HPDE6-E6E7 (cell line): Measurements from ENCODE around the gene SLC22A15.
"Not testable (repeated sequence)": the region's sequence is repeated elsewhere in the genome, so short reads cannot be mapped to it uniquely, and the experiment has no call there.

Source experiments
- DNase-seq: peaks from one replicate; pipeline ENCODE4 v3.0.0; 2011; ENCODE audit warnings: missing footprints; ENCODE audit errors: extremely low spot score

Gene SLC22A15

DNA sequence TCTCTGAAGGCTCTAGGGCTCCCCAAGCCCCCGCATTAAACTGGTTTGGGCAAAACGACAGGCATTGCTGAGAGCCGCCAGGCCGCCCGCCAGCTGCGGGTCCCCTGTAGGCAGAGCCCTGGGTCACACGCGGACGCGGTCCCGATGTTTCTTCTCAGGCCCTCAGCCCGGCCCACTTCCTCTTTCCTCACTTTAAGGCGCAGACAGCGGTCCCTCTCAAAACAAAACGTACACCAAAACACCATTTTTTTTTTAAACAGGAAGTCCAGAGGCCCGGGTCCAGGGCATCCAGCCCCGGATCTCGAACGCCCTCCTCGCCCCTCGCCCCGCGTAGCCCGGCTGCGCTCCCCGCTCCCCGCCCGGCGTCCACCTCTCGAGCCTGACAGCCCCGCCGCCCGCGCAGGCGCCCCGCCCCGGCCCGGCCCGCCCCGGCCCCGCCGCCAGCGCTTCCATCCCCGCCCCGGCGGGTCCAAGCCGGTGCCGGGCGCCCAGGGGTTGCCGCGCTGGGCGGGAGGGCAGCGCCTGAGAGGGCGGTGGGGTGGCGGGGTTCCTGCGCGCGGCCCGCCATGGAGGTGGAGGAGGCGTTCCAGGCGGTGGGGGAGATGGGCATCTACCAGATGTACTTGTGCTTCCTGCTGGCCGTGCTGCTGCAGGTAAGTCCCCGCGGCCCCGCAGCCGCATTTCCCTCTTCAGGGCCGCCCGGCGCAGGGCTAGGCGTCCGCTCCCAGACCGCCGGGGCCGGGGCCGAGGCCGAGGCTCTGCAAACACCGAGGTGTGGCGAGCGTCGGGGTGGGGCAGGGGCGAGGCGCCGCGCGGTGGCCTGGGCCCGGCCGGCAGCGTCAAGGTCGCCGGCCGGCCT lies at the start of gene SLC22A15:
SLC22A15 (plus strand) TSS at position 452 of the 859 bp plus-strand sequence; CDS start at position 567, 115 bp downstream.
- DNase-seq: peak; percentile 31

DNA sequence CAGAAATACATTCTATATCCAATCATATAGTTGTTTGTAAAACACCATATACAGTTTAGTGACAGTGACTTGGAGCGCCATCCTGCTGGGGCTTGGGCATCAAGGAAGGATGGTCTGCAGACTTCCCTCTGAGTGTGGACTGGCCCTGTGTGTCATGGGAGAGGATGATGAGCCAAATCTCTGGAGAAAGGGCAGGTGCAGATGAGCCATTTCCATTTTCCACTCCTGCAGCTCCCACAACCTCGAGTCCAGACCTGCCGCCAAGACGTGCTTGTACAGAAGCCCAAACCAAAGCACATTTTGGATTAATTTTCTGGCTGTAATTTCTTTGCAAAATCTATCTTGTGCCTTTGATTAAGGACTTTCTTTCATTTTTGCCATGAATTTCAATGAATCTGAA lies 48.3 kb upstream of the SLC22A15 start:
- DNase-seq: no peak

DNA sequence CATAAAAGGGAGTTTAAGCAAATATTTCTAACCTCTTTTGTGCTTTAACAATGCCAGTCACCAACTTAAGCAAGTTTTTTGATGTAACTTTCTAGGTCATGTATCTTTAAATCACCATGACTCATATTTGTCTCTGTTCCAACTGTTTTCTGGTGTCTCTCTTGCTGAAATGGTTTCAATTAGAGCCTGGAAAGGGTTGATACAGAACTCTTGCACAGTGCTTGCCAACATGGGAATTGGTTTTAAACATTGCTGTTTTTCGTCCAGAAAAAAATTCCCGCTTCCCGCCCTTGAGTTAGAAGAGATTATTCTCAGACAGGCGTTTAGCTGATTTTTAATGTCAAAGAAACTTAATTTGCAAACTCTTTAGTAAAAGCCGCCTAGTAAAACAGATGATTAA lies 46.4 kb upstream of the SLC22A15 start:
- no peak for DNase-seq

DNA sequence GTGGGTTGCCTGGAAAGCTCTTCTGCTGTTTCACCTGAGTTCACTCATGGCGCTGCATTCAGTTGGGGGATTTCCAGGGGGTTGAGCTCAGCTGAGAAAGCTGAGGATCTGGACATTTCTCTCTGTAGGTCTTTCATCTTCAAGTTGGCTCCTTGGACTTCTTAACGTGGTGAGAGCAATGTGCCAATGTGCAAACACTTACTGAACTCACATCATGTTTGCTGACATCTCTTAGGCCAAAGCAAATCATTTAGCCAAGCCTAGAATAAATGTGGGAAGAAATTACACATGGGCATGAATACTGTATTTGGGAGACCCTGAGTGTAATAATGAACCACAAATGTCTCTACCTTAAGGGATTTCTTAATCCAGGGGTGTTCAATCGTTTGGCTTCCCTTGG lies 42.7 kb upstream of the SLC22A15 start:
- no peak for DNase-seq

DNA sequence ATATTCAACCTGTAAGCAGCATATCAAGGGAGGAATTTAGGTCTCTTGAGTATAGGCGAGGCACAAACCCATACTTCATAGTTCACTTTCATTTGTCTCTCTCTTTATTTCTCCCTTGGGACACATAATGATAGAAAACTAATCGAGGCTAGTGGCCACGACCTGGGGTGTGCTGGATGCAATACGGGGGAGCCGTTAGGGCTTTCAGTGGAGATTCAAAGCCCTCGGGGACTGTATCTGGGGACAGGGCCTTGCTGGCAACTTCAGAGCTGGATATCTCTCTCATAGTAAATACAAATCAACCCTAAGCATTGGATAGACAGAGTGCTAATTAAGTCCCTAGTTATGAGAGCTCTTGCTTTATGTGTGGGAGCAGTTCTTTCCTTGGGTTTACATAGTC lies 36.9 kb upstream of the SLC22A15 start:
- DNase-seq: no peak

DNA sequence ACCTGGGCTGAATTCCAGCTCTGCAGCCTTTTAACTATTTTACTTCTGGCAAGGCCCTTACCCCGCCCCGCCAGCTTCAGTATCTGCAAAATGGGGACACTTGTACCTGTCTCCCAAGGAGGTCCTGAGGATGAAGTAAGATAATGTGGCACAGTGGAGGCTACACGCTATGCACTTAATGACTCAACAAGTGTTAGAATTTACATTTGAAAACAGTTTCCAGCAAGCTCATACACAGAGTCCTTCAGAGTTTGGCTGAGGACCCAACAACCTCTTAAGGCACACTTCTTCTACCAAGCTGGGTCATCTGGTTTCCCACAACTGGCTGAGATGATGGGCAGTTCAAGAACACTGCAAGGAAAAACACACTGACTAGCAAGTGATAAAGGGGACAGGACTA lies 30.2 kb upstream of the SLC22A15 start:
- no peak for DNase-seq

DNA sequence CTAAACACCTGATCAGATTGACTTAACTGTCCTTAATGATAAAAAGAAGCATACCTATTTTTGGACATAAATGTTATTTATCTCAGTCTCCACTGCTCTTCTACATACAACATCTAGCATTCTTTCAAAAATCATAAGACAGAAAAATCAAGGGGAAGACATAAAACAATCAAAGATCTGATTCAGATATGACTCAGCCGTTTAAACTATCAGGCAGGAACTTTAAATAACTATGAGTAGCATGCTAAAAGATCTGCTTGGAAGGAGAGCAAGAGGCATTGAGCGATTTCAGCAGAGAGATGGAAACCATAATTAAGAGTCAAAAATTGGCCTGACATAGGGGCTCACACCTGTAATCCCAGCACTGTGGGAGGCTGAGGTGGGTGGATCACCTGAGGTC lies 27.2 kb upstream of the SLC22A15 start:
- peak; percentile 31 for DNase-seq

DNA sequence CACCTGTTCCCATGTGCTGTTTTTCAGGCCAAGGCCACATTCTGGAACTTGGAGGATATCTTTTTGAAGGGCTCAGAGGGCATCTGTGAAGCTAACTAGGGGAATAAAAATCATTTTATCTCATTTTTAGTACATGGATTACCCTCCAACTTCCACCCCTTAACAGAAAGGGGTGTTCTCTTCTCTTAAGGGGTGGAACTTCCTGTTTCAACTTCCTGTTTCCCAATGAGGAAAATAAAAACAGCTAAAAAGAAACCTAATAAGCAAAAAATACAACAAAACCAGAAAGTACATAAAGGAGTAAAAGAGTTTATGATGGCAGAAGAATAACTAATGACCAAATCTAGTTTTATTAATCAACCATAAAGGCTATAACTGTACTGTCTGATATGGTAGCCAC lies 24.8 kb upstream of the SLC22A15 start:
- DNase-seq: no peak

DNA sequence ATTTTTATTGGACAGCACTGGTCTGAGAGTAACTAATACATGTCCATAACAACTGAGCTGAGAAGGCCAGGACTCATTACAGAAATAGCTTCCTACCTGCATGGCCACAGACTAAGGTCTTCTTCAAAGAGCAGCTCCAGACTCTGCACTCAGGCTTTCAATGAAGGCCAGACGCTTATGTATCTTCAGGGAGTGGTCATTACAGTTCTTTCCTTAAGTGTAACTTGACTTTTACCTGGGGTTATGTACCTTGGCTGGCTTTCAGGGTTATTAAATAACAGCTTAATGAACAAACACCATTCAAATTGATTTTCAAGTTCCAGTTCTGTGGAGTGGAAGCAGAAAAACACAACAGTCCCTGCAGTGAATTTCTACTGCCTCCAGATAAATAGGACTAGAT lies 23.8 kb upstream of the SLC22A15 start:
- DNase-seq: no peak

DNA sequence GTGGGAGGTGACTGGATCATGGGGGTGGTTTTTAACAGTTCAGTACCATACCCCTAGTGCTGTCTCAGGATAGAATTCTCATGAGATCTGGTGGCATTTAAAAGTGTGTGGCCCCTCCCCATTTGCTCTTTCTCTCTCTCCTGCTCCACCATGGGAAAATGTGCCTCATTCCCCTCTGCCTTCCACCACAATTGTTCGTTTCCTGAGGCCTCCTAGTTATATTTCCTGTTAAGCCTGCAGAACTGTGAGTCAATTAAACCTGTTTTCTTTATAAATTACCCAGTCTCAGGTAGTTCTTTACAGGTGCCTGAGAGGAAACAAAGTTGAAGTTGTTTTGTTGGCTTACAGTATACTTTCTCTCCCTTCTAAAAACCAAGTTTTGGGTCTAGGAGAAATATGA lies 23.1 kb upstream of the SLC22A15 start:
- no peak for DNase-seq

DNA sequence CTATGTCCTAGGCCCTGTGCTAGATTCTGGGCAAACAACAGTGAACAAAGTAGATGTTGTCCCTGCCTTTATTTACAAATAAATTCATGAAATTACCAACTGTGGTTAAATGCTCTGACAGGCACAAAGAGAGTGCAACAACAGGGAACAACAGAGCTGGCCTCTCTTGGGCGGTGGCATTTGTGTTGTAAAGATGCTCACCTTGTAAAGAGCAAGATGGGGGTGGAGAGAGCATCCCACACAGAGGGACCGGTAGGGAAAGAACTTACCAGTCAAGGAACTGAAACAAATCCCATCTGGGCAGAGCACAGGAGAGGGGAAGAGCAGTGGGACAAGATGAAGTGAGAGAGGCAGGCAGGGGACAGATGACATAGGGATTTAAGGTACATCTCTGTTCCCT lies 21.6 kb upstream of the SLC22A15 start:
- DNase-seq: no peak

DNA sequence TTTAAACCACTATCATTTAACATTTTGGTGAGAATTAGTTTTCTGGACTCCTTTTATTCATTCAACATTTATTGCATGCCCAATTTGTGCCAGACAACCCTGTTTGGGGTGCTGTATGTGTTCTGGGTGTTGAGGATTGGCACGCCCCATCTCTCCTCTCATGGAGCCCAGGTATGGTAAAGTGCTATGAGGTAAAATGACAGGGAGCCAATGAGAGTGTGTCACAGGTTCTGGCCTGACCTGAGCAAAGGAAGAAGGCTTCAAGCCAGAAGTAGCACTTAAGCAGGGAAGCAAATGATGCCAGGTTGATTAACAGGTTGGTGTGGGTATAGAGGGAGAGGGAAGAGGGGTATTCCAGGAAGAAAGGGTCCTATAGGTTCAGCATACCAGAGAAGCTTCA lies 21.1 kb upstream of the SLC22A15 start:
- DNase-seq: no peak

DNA sequence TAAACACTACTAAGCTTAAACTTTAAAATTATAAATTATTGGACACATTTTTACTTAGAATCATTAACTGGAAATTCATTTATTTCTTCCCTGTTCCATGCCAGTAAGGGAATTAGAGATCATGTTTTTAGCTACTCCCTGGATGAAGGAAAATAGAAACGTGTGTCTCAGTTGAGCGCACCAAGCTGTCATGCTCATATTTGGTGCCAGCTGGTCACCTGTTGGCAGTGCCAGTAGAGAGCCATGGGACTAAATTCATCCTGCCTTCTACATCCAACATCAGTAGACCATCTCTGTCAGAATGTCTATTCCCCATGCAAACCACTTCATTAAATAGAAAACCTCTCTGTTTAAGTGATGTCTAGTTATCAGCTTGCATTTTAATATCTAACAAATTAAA lies 17.4 kb upstream of the SLC22A15 start:
- DNase-seq: no peak

DNA sequence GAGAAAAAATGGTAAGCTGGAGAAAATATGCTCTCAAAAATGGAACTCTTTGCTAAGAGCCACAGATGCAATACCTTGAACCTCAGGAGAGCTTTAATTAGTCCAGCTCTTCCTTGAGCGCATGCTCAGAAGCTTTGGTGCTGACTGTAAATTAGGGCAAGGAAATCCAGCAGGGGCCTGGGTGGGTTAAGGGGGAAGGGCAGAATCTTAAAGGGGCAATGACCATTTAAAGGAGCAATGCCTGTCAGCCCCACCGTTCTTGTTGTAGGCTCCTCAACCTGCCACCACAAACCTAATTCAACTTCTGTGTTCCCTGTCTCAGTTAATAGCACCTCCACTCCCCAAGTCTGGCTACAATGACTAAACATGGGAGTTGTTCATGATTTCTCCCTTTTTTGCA lies 6.8 kb upstream of the SLC22A15 start:
- no peak for DNase-seq

DNA sequence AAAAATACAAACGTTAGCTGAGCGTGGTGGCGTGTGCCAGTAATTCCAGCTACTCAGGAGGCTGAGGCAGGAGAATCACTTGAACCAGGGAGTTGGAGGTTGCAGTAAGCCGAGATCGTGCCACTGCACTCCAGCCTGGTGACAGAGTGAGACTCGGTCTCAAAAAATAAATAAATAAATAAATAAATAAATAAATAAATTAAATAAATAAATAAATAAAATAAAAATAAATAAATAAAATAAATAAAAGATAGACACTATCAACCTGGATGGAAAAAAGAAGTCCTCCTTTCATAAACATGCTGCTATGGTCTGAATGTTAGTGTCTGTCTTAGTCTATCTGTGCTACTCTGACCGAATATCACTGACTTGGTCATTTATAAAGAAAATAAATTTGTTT lies 4.5 kb upstream of the SLC22A15 start:
- not testable (repeated sequence) for DNase-seq

DNA sequence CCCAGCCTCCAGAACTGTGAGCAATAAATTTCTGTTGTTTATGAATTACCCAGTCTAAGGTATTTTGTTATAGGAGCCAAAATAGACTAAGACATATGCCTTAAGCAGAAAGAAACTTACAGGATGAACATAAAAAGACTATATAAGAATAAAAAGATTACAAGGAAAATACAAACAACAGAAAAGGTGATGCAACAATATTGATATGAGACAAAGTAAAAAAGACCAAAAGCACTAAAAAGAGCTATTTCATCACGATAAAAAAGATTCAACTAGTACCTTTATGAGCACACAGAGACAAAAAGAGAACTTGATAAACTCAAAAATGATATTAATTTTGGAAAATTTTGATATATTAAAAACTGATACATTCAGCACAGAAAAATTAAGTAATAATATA lies 3.2 kb upstream of the SLC22A15 start:
- DNase-seq: no peak

DNA sequence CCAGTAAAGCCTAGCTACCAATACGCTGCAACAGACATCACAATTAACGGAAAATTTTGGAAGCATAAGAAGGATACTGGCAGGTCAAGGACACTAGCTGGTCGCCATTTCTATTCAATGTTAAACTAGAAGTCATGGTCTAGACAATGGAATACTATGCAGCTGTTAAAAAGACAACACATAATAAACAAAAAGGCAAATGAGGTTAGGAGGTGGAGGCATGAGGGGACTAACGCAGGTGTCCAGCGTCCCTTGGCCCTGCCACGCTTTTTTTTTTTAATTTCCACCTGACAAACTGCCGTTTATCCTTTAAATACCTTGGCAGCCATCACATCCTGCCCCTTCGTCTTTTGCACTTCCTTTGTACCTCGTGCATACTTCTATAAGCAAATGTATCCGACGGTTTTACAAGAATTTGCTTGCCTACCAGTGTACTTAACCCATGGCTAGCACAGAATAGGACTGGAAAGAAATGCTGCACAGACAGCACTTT lies 698 bp upstream of the SLC22A15 start:
- no peak for DNase-seq

DNA sequence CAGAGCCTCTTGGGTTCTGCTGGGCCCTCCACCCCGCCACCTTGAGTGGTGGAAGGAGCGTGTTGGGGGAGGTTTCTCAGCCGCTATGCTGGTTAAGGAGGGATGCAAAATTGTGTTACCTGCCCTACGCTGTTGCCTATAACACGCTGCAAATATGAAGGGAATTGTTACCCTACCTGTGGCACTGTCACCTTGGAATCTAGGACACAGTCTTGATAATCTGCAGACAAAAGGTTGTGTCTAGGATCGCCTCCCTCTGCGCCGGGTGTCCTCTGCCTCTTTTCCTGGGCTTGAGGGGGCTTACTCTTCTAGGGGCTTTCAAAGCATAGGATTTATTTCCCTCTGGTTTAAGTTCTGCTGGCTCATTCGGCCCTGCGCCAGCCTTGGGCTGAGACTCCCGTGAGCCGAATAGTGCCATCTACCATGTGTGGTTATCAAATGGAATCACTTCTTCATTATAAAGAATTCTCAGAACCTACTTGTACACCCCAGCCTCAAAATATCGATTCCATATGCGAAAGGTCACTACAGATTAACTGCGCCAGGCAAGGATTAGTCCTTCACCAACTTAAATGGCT lies 697 bp downstream of the SLC22A15 start:
- DNase-seq: peak; percentile 15

DNA sequence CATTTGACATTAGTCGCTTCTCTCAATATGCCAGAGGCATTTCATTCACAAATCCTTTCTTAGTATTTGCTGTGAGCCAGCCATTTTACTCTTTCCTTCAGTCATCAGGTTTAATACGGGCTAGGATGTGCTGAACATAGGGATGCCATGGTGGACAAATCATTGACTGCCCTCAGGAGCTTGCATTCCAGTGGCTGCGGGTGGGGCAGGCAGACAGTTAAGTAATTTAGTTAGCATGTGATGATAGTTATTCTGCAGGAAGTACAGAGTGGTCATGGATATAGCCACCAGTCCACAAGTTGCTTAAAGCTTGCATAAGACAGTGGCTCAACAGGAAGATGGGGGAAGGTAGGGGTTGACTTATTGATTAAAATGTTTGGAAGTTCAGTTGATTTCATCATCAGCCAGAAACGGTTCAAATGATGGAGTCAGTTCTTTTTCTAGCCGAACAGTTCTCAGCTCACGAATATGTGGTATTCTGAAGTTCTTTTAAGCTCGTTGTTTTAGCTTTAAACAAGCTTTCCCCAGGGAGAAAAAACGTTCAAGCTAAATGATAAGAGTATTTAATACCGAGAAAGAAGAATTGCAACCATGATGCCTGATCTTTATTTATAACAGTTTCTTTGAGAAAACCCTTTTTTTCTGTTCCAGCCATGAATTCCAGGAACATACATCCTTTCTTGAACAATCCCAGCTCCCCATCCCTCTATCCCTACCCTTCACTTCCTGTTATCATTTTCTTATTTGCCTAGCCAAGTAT lies 1.4 kb downstream of the SLC22A15 start:
- peak; percentile 66 for DNase-seq

DNA sequence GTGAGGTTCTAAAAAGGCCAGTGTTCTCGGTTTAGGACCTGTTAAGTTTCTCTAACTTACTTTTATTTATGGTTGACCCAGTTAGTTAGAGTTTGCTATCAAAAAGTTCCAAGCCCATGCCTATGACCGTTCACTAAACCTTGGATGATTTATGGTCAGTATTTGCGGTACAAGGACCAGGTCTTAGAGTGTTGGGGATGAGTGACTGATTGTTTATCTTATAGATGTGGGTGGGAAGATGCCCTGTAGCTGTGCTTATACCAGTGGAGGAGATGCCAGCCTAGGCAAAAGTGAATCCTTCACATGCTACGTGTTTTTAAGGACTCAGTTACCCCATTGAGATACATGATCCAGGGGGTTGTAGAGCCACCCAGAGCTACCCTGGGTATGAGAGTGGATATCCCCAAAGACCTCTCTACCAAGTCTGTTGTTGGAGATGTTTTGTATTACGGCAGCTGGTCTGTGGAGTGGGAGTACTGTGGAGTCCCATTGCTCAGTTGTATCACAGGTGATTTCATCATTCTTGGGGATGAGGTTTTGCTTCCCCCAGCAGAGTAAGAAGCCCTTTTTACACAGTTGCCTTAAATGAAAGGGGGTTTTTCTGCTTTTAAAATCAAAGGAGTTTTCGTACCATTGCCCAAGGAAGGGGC lies 2.1 kb downstream of the SLC22A15 start:
- DNase-seq: no peak

DNA sequence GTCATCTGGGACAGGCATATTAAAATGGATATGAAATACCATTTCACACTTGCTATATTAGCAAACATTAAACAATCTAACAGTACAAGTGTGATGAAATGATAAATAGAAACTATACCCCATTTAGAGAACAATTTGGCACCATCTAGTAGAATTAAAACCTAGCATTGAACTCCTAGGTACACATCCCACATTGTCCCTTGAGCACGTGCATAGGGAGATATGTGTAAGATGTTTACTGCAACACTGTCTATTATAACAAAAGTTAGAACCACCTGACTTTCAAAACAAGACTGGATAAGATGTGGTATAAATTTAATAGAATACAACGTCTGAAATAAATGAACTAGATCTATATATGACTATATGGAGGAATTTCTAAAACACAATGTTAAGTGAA lies 3.8 kb downstream of the SLC22A15 start:
- no peak for DNase-seq
